Measurements from ENCODE around the gene AHR.

GRCh38 chr7:17311952-17312351 lies 13.5 kb downstream of the AHR start:
- TF ChIP-seq POLR2A (IDR thresholded peaks at IDR 0.05; ENCODE audit: low read depth, low read length) (no peak), TAF1 (IDR thresholded peaks at IDR 0.05; ENCODE audit: low read depth, low read length) (no peak), POLR2AphosphoS5 (IDR thresholded peaks at IDR 0.05; ENCODE audit: low read depth, low read length) (no peak), PAX5 (IDR thresholded peaks at IDR 0.05; ENCODE audit: insufficient read depth, low read length, severe bottlenecking) (no peak)
